Parathyroid adenoma (tissue), 2 donors: ENCODE data around the gene AMIGO3.
"Not testable (repeated sequence)": the region's sequence is repeated elsewhere in the genome, so short reads cannot be mapped to it uniquely, and the experiment has no call there.

Experiments
- H2AFZ ChIP-seq: fragments of 300-600 bp; sonication (generic); one replicate; pipeline ENCODE4 v1.7.0; 2017; ENCODE audit warnings: antibody characterized with exemption, mild to moderate bottlenecking
- H3K27ac ChIP-seq: fragments of 300-600 bp; sonication (generic); one replicate; pipeline ENCODE4 v1.7.0; 2017
- H3K27me3 ChIP-seq: fragments of 300-600 bp; sonication (generic); one replicate; pipeline ENCODE4 v1.7.0; 2017; ENCODE audit warnings: low read length; ENCODE audit not compliant: control insufficient read depth, insufficient read depth
- H3K36me3 ChIP-seq: fragments of 300-600 bp; sonication (generic); one replicate; pipeline ENCODE4 v1.7.0; 2017; ENCODE audit warnings: low read length; ENCODE audit not compliant: control insufficient read depth, insufficient read depth
- H3K4me1 ChIP-seq: fragments of 300-600 bp; sonication (generic); one replicate; pipeline ENCODE4 v1.7.0; 2017; ENCODE audit warnings: control low read depth
- H3K4me2 ChIP-seq: fragments of 300-600 bp; sonication (generic); one replicate; pipeline ENCODE4 v1.7.0; 2017; ENCODE audit warnings: low read length
- H3K4me3 ChIP-seq: fragments of 300-600 bp; sonication (generic); one replicate; pipeline ENCODE4 v1.7.0; 2017; ENCODE audit warnings: low read depth, low read length
- H3K79me2 ChIP-seq: fragments of 300-600 bp; sonication (generic); one replicate; pipeline ENCODE4 v1.7.0; 2017; ENCODE audit warnings: control low read depth
- H3K9ac ChIP-seq: fragments of 300-600 bp; sonication (generic); one replicate; pipeline ENCODE4 v1.7.0; 2017; ENCODE audit warnings: mild to moderate bottlenecking
- H3K9me3 ChIP-seq: fragments of 300-600 bp; sonication (generic); one replicate; pipeline ENCODE4 v1.7.0; 2017; ENCODE audit warnings: low read length; ENCODE audit not compliant: control insufficient read depth
- CTCF ChIP-seq: fragments of 300-600 bp; sonication (generic); IDR thresholded peaks from one replicate; pipeline ENCODE4 v1.7.0; 2017; ENCODE audit warnings: antibody characterized with exemption, mild to moderate bottlenecking
- donor health status: primary hyperparathyroidism.

Gene AMIGO3

GRCh38 chr3:49689908-49690624 is 29.4 kb downstream of the AMIGO3 start:
- peak overlapping the region; percentile 85 for H3K9ac ChIP-seq
- H3K9me3 ChIP-seq, H3K36me3 ChIP-seq, H3K79me2 ChIP-seq, H3K27me3 ChIP-seq: not testable (repeated sequence)
- H2AFZ ChIP-seq = peak overlapping the region; percentile 86
- H3K4me1 ChIP-seq = peaks cover 18% of the 10 kb centered on the region
- peak overlapping the region; percentile 53 for H3K27ac ChIP-seq
- H3K4me3 ChIP-seq = peak overlapping the region; percentile 93
- H3K4me2 ChIP-seq = peak overlapping the region; percentile 76

- peak; percentile 33 for TF ChIP-seq CTCF
- Histone ChIP-seq H3K4me1 (peaks cover 18% of the 10 kb centered on the region), H3K36me3 (no peaks in the 10 kb centered on the region), H3K27ac (peak within 1 kb of the TSS; percentile 53), H3K4me3 (peak within 1 kb of the TSS; percentile 93), H2AFZ (peak within 1 kb of the TSS; percentile 86), H3K9ac (peak within 1 kb of the TSS; percentile 85), H3K9me3 (no peaks in the 10 kb centered on the region), H3K4me2 (peak within 1 kb of the TSS; percentile 76), H3K27me3 (no peaks in the 10 kb centered on the region), H3K79me2 (peaks cover 8% of the 10 kb centered on the region)
These were observed 30.2 kb downstream of the AMIGO3 start, which contains the start of the genes MST1 and RNF123 for GRCh38 chr3:49689046-49689907. Gene MST1 (minus strand): TSS chr3:49689474. CDS start chr3:49688691, 783 bp downstream. Gene RNF123 (plus strand): TSS chr3:49689557. CDS start chr3:49691166, 1,609 bp downstream.

- H3K4me2 ChIP-seq = peak overlapping the region; percentile 76
- peak overlapping the region; percentile 53 for H3K27ac ChIP-seq
- H2AFZ ChIP-seq = peak overlapping the region; percentile 86
- H3K4me3 ChIP-seq = peak overlapping the region; percentile 93
- not testable (repeated sequence) for H3K27me3 ChIP-seq, H3K9me3 ChIP-seq, H3K36me3 ChIP-seq, H3K79me2 ChIP-seq
- peaks cover 18% of the 10 kb centered on the region for H3K4me1 ChIP-seq
- H3K9ac ChIP-seq = peak overlapping the region; percentile 85
These were observed 31.0 kb downstream of the AMIGO3 start for GRCh38 chr3:49688338-49689045.

GRCh38 chr3:49687424-49687795 is 32.1 kb downstream of the AMIGO3 start:
- not testable (repeated sequence) for H3K9me3 ChIP-seq, H3K4me3 ChIP-seq, H3K9ac ChIP-seq, H3K27ac ChIP-seq, H3K27me3 ChIP-seq, H2AFZ ChIP-seq, H3K36me3 ChIP-seq, H3K79me2 ChIP-seq
- Histone ChIP-seq H3K4me2 (peak overlapping the region; percentile 65), H3K4me1 (peaks cover 18% of the 10 kb centered on the region)

- Histone ChIP-seq H3K4me2 (peak overlapping the region; percentile 65), H3K27ac (peak overlapping the region; percentile 24), H3K4me1 (peaks cover 18% of the 10 kb centered on the region), H2AFZ (peak overlapping the region; percentile 64), H3K4me3 (peak overlapping the region; percentile 40)
- H3K9ac ChIP-seq, H3K27me3 ChIP-seq, H3K79me2 ChIP-seq, H3K9me3 ChIP-seq, H3K36me3 ChIP-seq: not testable (repeated sequence)
These were observed 32.6 kb downstream of the AMIGO3 start for GRCh38 chr3:49686769-49687423.

GRCh38 chr3:49686346-49686745 is 33.1 kb downstream of the AMIGO3 start:
- H3K27ac ChIP-seq, H3K79me2 ChIP-seq, H3K9ac ChIP-seq, H3K27me3 ChIP-seq, H3K36me3 ChIP-seq, H3K9me3 ChIP-seq: not testable (repeated sequence)
- H2AFZ ChIP-seq = peak overlapping the region; percentile 64
- peak overlapping the region; percentile 65 for H3K4me2 ChIP-seq
- H3K4me1 ChIP-seq = peaks cover 18% of the 10 kb centered on the region
- H3K4me3 ChIP-seq = peak overlapping the region; percentile 40

- H3K79me2 ChIP-seq, H3K4me2 ChIP-seq, H3K4me3 ChIP-seq, H3K9ac ChIP-seq, H3K36me3 ChIP-seq, H2AFZ ChIP-seq, H3K27ac ChIP-seq, H3K9me3 ChIP-seq, H3K27me3 ChIP-seq: not testable (repeated sequence)
- H3K4me1 ChIP-seq = peaks cover 14% of the 10 kb centered on the region
These were observed 33.6 kb downstream of the AMIGO3 start for GRCh38 chr3:49685846-49686245.

- not testable (repeated sequence) for H3K9me3 ChIP-seq
These were observed 34.4 kb downstream of the AMIGO3 start for GRCh38 chr3:49685103-49685502.

GRCh38 chr3:49684453-49684852 is 35.0 kb downstream of the AMIGO3 start:
- not testable (repeated sequence) for H3K4me3 ChIP-seq, H3K27me3 ChIP-seq, H3K4me1 ChIP-seq, H3K4me2 ChIP-seq, H3K9ac ChIP-seq, H3K36me3 ChIP-seq, H2AFZ ChIP-seq, H3K9me3 ChIP-seq, H3K79me2 ChIP-seq, H3K27ac ChIP-seq

More at GRCh38 chr3:49685103-49685502, 34.4 kb downstream of the AMIGO3 start:
- not testable (repeated sequence) for H3K4me3 ChIP-seq, H3K4me2 ChIP-seq, H3K27me3 ChIP-seq, H3K4me1 ChIP-seq, H3K9ac ChIP-seq, H3K27ac ChIP-seq, H3K36me3 ChIP-seq, H2AFZ ChIP-seq, H3K79me2 ChIP-seq
